Neuronal stem cell (in vitro differentiated cells): ENCODE data around the gene KDM3B.

Experiments
- DNase-seq: peaks from one replicate; pipeline ENCODE4 v3.0.0-alpha.2; 2013; ENCODE audit warnings: low spot score
- H2AFZ ChIP-seq: one replicate; pipeline ENCODE4 v1.6.1; 2013; ENCODE audit warnings: mild to moderate bottlenecking, low read length, inconsistent platforms
- H2AK5ac ChIP-seq: 2 replicates; pipeline ENCODE4 v1.6.1; 2013; ENCODE audit warnings: low read depth, mild to moderate bottlenecking, inconsistent platforms, low read length, moderate library complexity, mixed read lengths
- H2BK120ac ChIP-seq: 2 replicates; pipeline ENCODE4 v1.6.1; 2013; ENCODE audit warnings: low read depth, mild to moderate bottlenecking, inconsistent platforms, low read length, moderate library complexity, mixed read lengths
- H2BK12ac ChIP-seq: one replicate; pipeline ENCODE4 v1.6.1; 2013; ENCODE audit warnings: low read length, inconsistent platforms
- H2BK15ac ChIP-seq: 2 replicates; pipeline ENCODE4 v1.6.1; 2013; ENCODE audit warnings: mild to moderate bottlenecking, low read length, inconsistent platforms, mixed read lengths
- H2BK5ac ChIP-seq: one replicate; pipeline ENCODE4 v1.6.1; 2013; ENCODE audit warnings: inconsistent platforms, mild to moderate bottlenecking, low read length, moderate library complexity
- H3K14ac ChIP-seq: one replicate; pipeline ENCODE4 v1.6.1; 2013; ENCODE audit warnings: low read length, inconsistent platforms
- H3K18ac ChIP-seq: 2 replicates; pipeline ENCODE4 v1.6.1; 2013; ENCODE audit warnings: low read length, inconsistent platforms
- H3K23ac ChIP-seq: 2 replicates; pipeline ENCODE4 v1.6.1; 2013; ENCODE audit warnings: low read depth, mild to moderate bottlenecking, mixed read lengths, low read length, inconsistent platforms; ENCODE audit not compliant: poor library complexity
- H3K27ac ChIP-seq: replicated peaks from 3 replicates; pipeline ENCODE4 v1.5.1; 2013; ENCODE audit warnings: low read length, inconsistent platforms
- H3K27me3 ChIP-seq, 3 experiments: 2 replicates each; pipeline ENCODE4 v1.6.1; 2013; ENCODE audit warnings: low read length in 3 of 3, mild to moderate bottlenecking in 2 of 3, inconsistent platforms in 1 of 3, low read depth in 1 of 3, mixed read lengths in 1 of 3, moderate library complexity in 1 of 3; ENCODE audit not compliant: control insufficient read depth in 3 of 3, insufficient read depth in 3 of 3
- H3K36me3 ChIP-seq, 2 donors: replicated peaks in 1 of 2; 2 replicates each; pipeline ENCODE4 v1.6.1; 2013; ENCODE audit warnings: low read length in 2 of 2; ENCODE audit not compliant: control insufficient read depth in 2 of 2, insufficient read depth in 2 of 2
- H3K4ac ChIP-seq: 2 replicates; pipeline ENCODE4 v1.6.1; 2013; ENCODE audit warnings: inconsistent platforms, mild to moderate bottlenecking, low read length, moderate library complexity
- H3K4me1 ChIP-seq, 2 donors: 1 replicate in 1 of 2; 2 replicates in 1 of 2; pipeline ENCODE4 v1.6.1; 2013; ENCODE audit warnings: low read length in 2 of 2, low read depth in 1 of 2; ENCODE audit not compliant: control insufficient read depth in 2 of 2, insufficient read depth in 1 of 2
- H3K4me2 ChIP-seq: one replicate; pipeline ENCODE4 v1.6.1; 2013; ENCODE audit warnings: mild to moderate bottlenecking, low read length, inconsistent platforms; ENCODE audit not compliant: insufficient read depth, poor library complexity, severe bottlenecking
- H3K4me3 ChIP-seq, 2 donors: 2 replicates each; pipeline ENCODE4 v1.5.1; 2013; ENCODE audit warnings: low read length in 2 of 2, mild to moderate bottlenecking in 2 of 2, inconsistent platforms in 1 of 2, moderate library complexity in 1 of 2
- H3K79me1 ChIP-seq: one replicate; pipeline ENCODE4 v1.6.1; 2013; ENCODE audit warnings: low read depth, mild to moderate bottlenecking, inconsistent platforms, low read length, moderate library complexity
- H3K9ac ChIP-seq: one replicate; pipeline ENCODE4 v1.6.1; 2013; ENCODE audit warnings: mild to moderate bottlenecking, low read depth, low read length, inconsistent platforms; ENCODE audit not compliant: poor library complexity
- H3K9me3 ChIP-seq, 2 donors: replicated peaks in 1 of 2; 2 replicates each; pipeline versions ENCODE3 to v1.6.1; 2013; ENCODE audit warnings: low read length in 2 of 2, mild to moderate bottlenecking in 2 of 2, inconsistent platforms in 1 of 2, low read depth in 1 of 2, mixed read lengths in 1 of 2, moderate library complexity in 1 of 2; ENCODE audit not compliant: control insufficient read depth in 2 of 2, insufficient read depth in 1 of 2
- H4K8ac ChIP-seq: one replicate; pipeline ENCODE4 v1.6.1; 2013; ENCODE audit warnings: low read depth, mild to moderate bottlenecking, inconsistent platforms, low read length, moderate library complexity
- H4K91ac ChIP-seq: one replicate; pipeline ENCODE4 v1.6.1; 2013; ENCODE audit warnings: low read length, low read depth, mild to moderate bottlenecking, inconsistent platforms; ENCODE audit not compliant: poor library complexity
- WGBS, 2 donors: extraction: QIAGEN DNeasy Blood & Tissue Kit; methylation state at CpG; one replicate each; pipeline ENCODE4 v1.1.7; 2013; ENCODE audit warnings: missing lambda C conversion rate in 2 of 2, mixed read lengths in 1 of 2; ENCODE audit not compliant: insufficient read length in 2 of 2, insufficient replicate concordance in 1 of 2; ENCODE audit errors: extremely low coverage in 2 of 2; 5-methylcytosine and 5-hydroxymethylcytosine counted together

The KDM3B gene

GRCh38 chr5:138337685-138338410 lies 14.6 kb upstream of the KDM3B start, which contains the start of gene FAM53C:
TSS of gene FAM53C (plus strand) at chr5:138338266. CDS start at chr5:138341336, 3,070 bp downstream.
- Histone ChIP-seq H3K9ac (peak within 1 kb of the TSS; percentile 97), H2AK5ac (peak within 1 kb of the TSS; percentile 26), H2BK12ac (no peak within 1 kb of the TSS), H3K79me1 (no peaks in the 10 kb centered on the region), H3K14ac (no peak within 1 kb of the TSS), H3K9me3 (no peaks in the 10 kb centered on the region), H3K27me3 (no peaks in the 10 kb centered on the region), H3K4me3 (peak within 1 kb of the TSS; percentile 76 to 87), H4K91ac (peak within 1 kb of the TSS; percentile 100), H2BK120ac (peak within 1 kb of the TSS; percentile 88), H2BK15ac (peak within 1 kb of the TSS; percentile 14), H3K4me1 (peaks cover 2 to 9% of the 10 kb centered on the region in 2 donors), H4K8ac (peak within 1 kb of the TSS; percentile 96), H3K18ac (peak within 1 kb of the TSS; percentile 99), H3K4me2 (peak within 1 kb of the TSS; percentile 72), H2AFZ (peak within 1 kb of the TSS; percentile 94), H2BK5ac (peak within 1 kb of the TSS; percentile 100), H3K27ac (peak within 1 kb of the TSS; percentile 94), H3K23ac (peak within 1 kb of the TSS; percentile 99), H3K36me3 (peaks cover 9 to 29% of the 10 kb centered on the region in 2 donors), H3K4ac (no peak within 1 kb of the TSS)
- no CpG with 5 or more reads among the region's 56 CpGs for WGBS, 2 donors
- peak; percentile 96 for DNase-seq

GRCh38 chr5:138338411-138339090 lies 13.9 kb upstream of the KDM3B start:
- H3K27ac ChIP-seq, result peak overlapping the region; percentile 94
- no CpG with 5 or more reads among the region's 22 CpGs for WGBS, 2 donors
- H2BK12ac ChIP-seq, result no peak overlapping the region

GRCh38 chr5:138339091-138339456 lies 13.4 kb upstream of the KDM3B start:
- WGBS, 2 donors, result no CpG with 5 or more reads among the region's 7 CpGs
- H3K4me2 ChIP-seq, result peak overlapping the region; percentile 72
- H3K27me3 ChIP-seq, result no peaks in the 10 kb centered on the region
- no peak for DNase-seq
- H4K91ac ChIP-seq, result no peak overlapping the region
- no peak overlapping the region for H3K9ac ChIP-seq
- H3K14ac ChIP-seq, result no peak overlapping the region
- H2BK12ac ChIP-seq, result no peak overlapping the region
- no peak overlapping the region for H3K4ac ChIP-seq
- peaks cover 14 to 41% of the 10 kb centered on the region in 2 donors for H3K36me3 ChIP-seq
- no peak overlapping the region for H2AK5ac ChIP-seq
- H2AFZ ChIP-seq, result peak overlapping the region; percentile 94
- H4K8ac ChIP-seq, result no peak overlapping the region
- peak overlapping the region; percentile 94 for H3K27ac ChIP-seq
- no peaks in the 10 kb centered on the region for H3K79me1 ChIP-seq
- H3K4me1 ChIP-seq, result peaks cover 2 to 9% of the 10 kb centered on the region in 2 donors
- no peak overlapping the region for H2BK15ac ChIP-seq
- peak overlapping the region; percentile 76 to 87 for H3K4me3 ChIP-seq
- H2BK120ac ChIP-seq, result no peak overlapping the region
- H3K18ac ChIP-seq, result no peak overlapping the region
- H3K9me3 ChIP-seq, result no peaks in the 10 kb centered on the region
- no peak overlapping the region for H3K23ac ChIP-seq
- H2BK5ac ChIP-seq, result peak overlapping the region; percentile 100

More at GRCh38 chr5:138338411-138339090, 13.9 kb upstream of the KDM3B start:
- Histone ChIP-seq H2BK120ac (no peak overlapping the region), H3K18ac (peak overlapping the region; percentile 69), H3K27me3 (no peaks in the 10 kb centered on the region), H3K4me2 (peak overlapping the region; percentile 72), H3K4me3 (peak overlapping the region; percentile 76 to 87), H3K79me1 (no peaks in the 10 kb centered on the region), H3K9me3 (no peaks in the 10 kb centered on the region), H2AFZ (peak overlapping the region; percentile 94), H3K14ac (no peak overlapping the region), H4K91ac (no peak overlapping the region), H3K4me1 (peaks cover 2 to 9% of the 10 kb centered on the region in 2 donors), H2BK5ac (peak overlapping the region; percentile 100), H3K36me3 (peaks cover 10 to 36% of the 10 kb centered on the region in 2 donors), H3K9ac (peak overlapping the region; percentile 97), H2BK15ac (no peak overlapping the region), H3K4ac (no peak overlapping the region), H4K8ac (no peak overlapping the region), H3K23ac (peak overlapping the region; percentile 99), H2AK5ac (peak overlapping the region; percentile 26)
- no peak for DNase-seq

DNA sequence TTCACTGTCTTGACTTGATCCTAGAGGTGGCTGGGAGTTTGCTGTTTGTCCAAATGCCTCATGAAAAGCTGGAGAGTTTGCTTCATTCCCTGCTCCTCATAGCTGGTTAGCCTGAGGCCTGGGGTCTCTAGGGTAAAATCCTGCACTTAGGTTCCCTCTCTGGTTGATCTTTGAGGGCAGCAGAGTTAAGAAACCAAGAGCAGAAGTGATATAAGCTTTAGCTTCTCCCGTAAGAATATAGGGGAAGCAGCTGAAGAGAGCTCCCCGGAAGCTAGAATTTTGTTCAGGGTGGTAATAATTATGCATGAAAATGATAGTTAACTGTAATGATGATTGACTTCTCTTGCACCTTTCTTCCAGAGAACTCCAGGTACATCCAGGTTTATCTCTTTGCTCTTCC lies 13.0 kb upstream of the KDM3B start:
- Histone ChIP-seq H3K9me3 (no peaks in the 10 kb centered on the region), H3K4me2 (peak overlapping the region; percentile 72), H3K27me3 (no peaks in the 10 kb centered on the region), H2AK5ac (no peak overlapping the region), H4K91ac (no peak overlapping the region), H3K18ac (no peak overlapping the region), H3K27ac (peak overlapping the region; percentile 94), H4K8ac (no peak overlapping the region), H3K14ac (no peak overlapping the region), H3K23ac (no peak overlapping the region), H3K9ac (no peak overlapping the region), H2AFZ (peak overlapping the region; percentile 94), H3K4me3 (peak overlapping the region; percentile 76 to 87), H2BK5ac (no peak overlapping the region), H2BK120ac (no peak overlapping the region), H3K79me1 (peaks cover 2% of the 10 kb centered on the region), H3K36me3 (peaks cover 17 to 45% of the 10 kb centered on the region in 2 donors), H2BK12ac (no peak overlapping the region), H2BK15ac (no peak overlapping the region), H3K4me1 (peaks cover 2 to 9% of the 10 kb centered on the region in 2 donors), H3K4ac (no peak overlapping the region)
- DNase-seq, result no peak
- no CpG with 5 or more reads among the region's 2 CpGs for WGBS, 2 donors
